ENCODE data around the gene CBY1.

CBY1 gene

GRCh38 chr22:38710866-38711265 lies 54.4 kb downstream of the CBY1 start:
- in situ Hi-C loops (cut with MboI; ENCODE audit: low sequenced_read_pairs, unreplicated experiment): no loop called here
- no peak for DNase-seq (ENCODE audit: low spot score)
- TF ChIP-seq CTCF (IDR thresholded peaks at IDR 0.05; ENCODE audit: borderline replicate concordance, control extremely low read depth, extremely low read depth, insufficient read depth, missing control alignments): no peak

- in situ Hi-C loops (cut with MboI; ENCODE audit: low sequenced_read_pairs, unreplicated experiment): no loop called here
- no peak for DNase-seq (ENCODE audit: low spot score)
- no peak for TF ChIP-seq CTCF (IDR thresholded peaks at IDR 0.05; ENCODE audit: borderline replicate concordance, control extremely low read depth, extremely low read depth, insufficient read depth, missing control alignments)
Observed at GRCh38 chr22:38712486-38713207, 56.2 kb downstream of the CBY1 start.

GRCh38 chr22:38713921-38714320 lies 57.5 kb downstream of the CBY1 start:
- no peak for DNase-seq (ENCODE audit: low spot score)
- in situ Hi-C loops (cut with MboI; ENCODE audit: low sequenced_read_pairs, unreplicated experiment): no loop called here
- no peak for TF ChIP-seq CTCF (IDR thresholded peaks at IDR 0.05; ENCODE audit: borderline replicate concordance, control extremely low read depth, extremely low read depth, insufficient read depth, missing control alignments)

- DNase-seq (ENCODE audit: low spot score): no peak
- in situ Hi-C loops (cut with MboI; ENCODE audit: low sequenced_read_pairs, unreplicated experiment): no loop called here
- TF ChIP-seq CTCF (IDR thresholded peaks at IDR 0.05; ENCODE audit: borderline replicate concordance, control extremely low read depth, extremely low read depth, insufficient read depth, missing control alignments): no peak
Observed at GRCh38 chr22:38715176-38715764, 58.8 kb downstream of the CBY1 start.

- in situ Hi-C loops (cut with MboI; ENCODE audit: low sequenced_read_pairs, unreplicated experiment): no loop called here
- DNase-seq (ENCODE audit: low spot score): no peak
- TF ChIP-seq CTCF (IDR thresholded peaks at IDR 0.05; ENCODE audit: borderline replicate concordance, control extremely low read depth, extremely low read depth, insufficient read depth, missing control alignments): no peak
Observed at GRCh38 chr22:38715852-38716251, 59.4 kb downstream of the CBY1 start.

GRCh38 chr22:38716271-38716670 lies 59.8 kb downstream of the CBY1 start:
- no peak for DNase-seq (ENCODE audit: low spot score)
- no peak for TF ChIP-seq CTCF (IDR thresholded peaks at IDR 0.05; ENCODE audit: borderline replicate concordance, control extremely low read depth, extremely low read depth, insufficient read depth, missing control alignments)
- in situ Hi-C loops (cut with MboI; ENCODE audit: low sequenced_read_pairs, unreplicated experiment): no loop called here

Data from GM13976 (cell line).